Caco-2 (cell line): ENCODE data around the gene ZNF19. TPM values are rescaled to one million over a fixed set of nuclear protein-coding genes. Genes with fewer than 3 reads are reported as not detected.

Source experiments
- BruUV-seq: library from RNA; stranded (reverse); fragments of 400-500 nt; replicated peaks from 2 replicates; lab custom pipeline; 2021; lab: Mats Ljungman, UMichigan
- CTCF ChIA-PET: fragments of 300-600 bp; sonication (Branson Sonifier 250); formaldehyde crosslinking; loops from one replicate; lab custom pipeline; 2022; ENCODE audit warnings: antibody characterized with exemption; lab: Charles Lee
- POLR2A ChIA-PET: fragments of 300-600 bp; sonication (Branson Sonifier 250); formaldehyde crosslinking; loops from one replicate; lab custom pipeline; 2022; ENCODE audit warnings: antibody characterized with exemption; lab: Charles Lee
- DNase-seq, 2 experiments: peaks; one replicate each; pipeline versions ENCODE4 v3.0.0 to v3.0.0-alpha.2; 2020 to 2022
- H3K27me3 ChIP-seq: replicated peaks from 2 replicates; pipeline ENCODE4 v1.6.0; 2011; ENCODE audit warnings: low read length; ENCODE audit not compliant: control insufficient read depth, insufficient read depth
- H3K36me3 ChIP-seq: 2 replicates; pipeline ENCODE4 v1.5.1; 2011; ENCODE audit warnings: low read length; ENCODE audit not compliant: control insufficient read depth, insufficient read depth
- H3K4me1 ChIP-seq: fragments of 250-450 bp; sonication (Bioruptor Pico); 2 replicates; pipeline ENCODE4 v1.5.1; 2020; ENCODE audit warnings: mild to moderate bottlenecking
- H3K4me3 ChIP-seq: 2 replicates; pipeline ENCODE4 v1.5.1; 2011; ENCODE audit warnings: low read depth, mild to moderate bottlenecking, control low read depth, low read length
- H3K9me3 ChIP-seq: fragments of 250-450 bp; sonication (Bioruptor Pico); 2 replicates; pipeline ENCODE4 v1.5.1; 2020; ENCODE audit warnings: mild to moderate bottlenecking, moderate library complexity
- H3K27ac Mint-ChIP-seq: one replicate; pipeline ENCODE4 v1.8.0; 2022; ENCODE audit warnings: mixed read lengths; ENCODE audit not compliant: unreplicated experiment
- H3K27me3 Mint-ChIP-seq: one replicate; pipeline ENCODE4 v1.8.0; 2022; ENCODE audit warnings: mixed read lengths; ENCODE audit not compliant: insufficient read depth, unreplicated experiment
- H3K36me3 Mint-ChIP-seq: one replicate; pipeline ENCODE4 v1.8.0; 2022; ENCODE audit warnings: mild to moderate bottlenecking, mixed read lengths; ENCODE audit not compliant: insufficient read depth, unreplicated experiment
- H3K4me1 Mint-ChIP-seq: one replicate; pipeline ENCODE4 v1.8.0; 2022; ENCODE audit warnings: low read depth, mixed read lengths; ENCODE audit not compliant: unreplicated experiment
- H3K4me3 Mint-ChIP-seq: one replicate; pipeline ENCODE4 v1.8.0; 2022; ENCODE audit warnings: mild to moderate bottlenecking, moderate library complexity, mixed read lengths; ENCODE audit not compliant: unreplicated experiment
- H3K9me3 Mint-ChIP-seq: one replicate; pipeline ENCODE4 v1.8.0; 2022; ENCODE audit warnings: mixed read lengths; ENCODE audit not compliant: unreplicated experiment
- CTCF ChIP-seq, 2 experiments: fragments of 200-600 bp in 1 of 2; IDR thresholded peaks; 1 replicate in 1 of 2; 2 replicates in 1 of 2; pipeline versions ENCODE4 v1.5.1 to v1.8.0; 2011 to 2022; ENCODE audit warnings: antibody characterized with exemption in 1 of 2, control low read depth in 1 of 2, inconsistent platforms in 1 of 2, low read depth in 1 of 2, low read length in 1 of 2, mild to moderate bottlenecking in 1 of 2, moderate library complexity in 1 of 2; ENCODE audit not compliant: insufficient read depth in 1 of 2, severe bottlenecking in 1 of 2, unreplicated experiment in 1 of 2
- intact Hi-C: fragments of 100-400 bp; cut with micrococcal nuclease; formaldehyde crosslinking; loops from one replicate; pipeline ENCODE4 v1.10.0; 2022; ENCODE audit not compliant: unreplicated experiment
- total RNA-seq: library from RNA; stranded (reverse); gene quantifications from 2 replicates; pipeline ENCODE4 v1.2.3, GENCODE V29; 2022

The ZNF19 gene
- total RNA-seq, 1 experiment from 2014 or later: 5.1 TPM

- H3K27ac Mint-ChIP-seq: no peak within 1 kb of the TSS
Measured at GRCh38 chr16:71526111-71526631, 37.0 kb upstream of the ZNF19 start, which contains the start of gene CHST4. TSS of gene CHST4 (plus strand) at chr16:71526426. CDS start at chr16:71536678, 10,252 bp downstream.

GRCh38 chr16:71524566-71525553, 35.7 kb upstream of the ZNF19 start:
- Histone ChIP-seq H3K27me3 (no peaks in the 10 kb centered on the region), H3K9me3 (no peaks in the 10 kb centered on the region), H3K4me3 (no peak overlapping the region), H3K4me1 (no peaks in the 10 kb centered on the region), H3K36me3 (no peaks in the 10 kb centered on the region)
- ChIA-PET CTCF (no interaction called here), POLR2A (no interaction called here)
- Mint-ChIP-seq H3K36me3 (no peaks in the 10 kb centered on the region), H3K4me1 (no peaks in the 10 kb centered on the region), H3K27me3 (peaks cover 18% of the 10 kb centered on the region), H3K4me3 (no peak overlapping the region), H3K27ac (no peak overlapping the region), H3K9me3 (no peaks in the 10 kb centered on the region)
- no peak for TF ChIP-seq CTCF (IDR thresholded peaks at IDR 0.05; ENCODE audit: insufficient read depth in 1 of 2, low read depth in 1 of 2, low read length in 1 of 2, severe bottlenecking in 1 of 2, unreplicated experiment in 1 of 2)
- BruUV-seq: no TSS peak
- intact Hi-C loops: no loop called here
- DNase-seq: no peak

More at GRCh38 chr16:71526111-71526631, 37.0 kb upstream of the ZNF19 start, which contains the start of gene CHST4:
- no peaks in the 10 kb centered on the region for H3K36me3 ChIP-seq
- intact Hi-C loops: no loop called here
- no peak for DNase-seq
- ChIA-PET CTCF (no interaction called here), POLR2A (no interaction called here)
- no peaks in the 10 kb centered on the region for H3K4me1 Mint-ChIP-seq
- no TSS peak for BruUV-seq
- H3K9me3 Mint-ChIP-seq: no peaks in the 10 kb centered on the region
- no peaks in the 10 kb centered on the region for H3K36me3 Mint-ChIP-seq
- no peaks in the 10 kb centered on the region for H3K4me1 ChIP-seq
- TF ChIP-seq CTCF (IDR thresholded peaks at IDR 0.05; ENCODE audit: insufficient read depth in 1 of 2, low read depth in 1 of 2, low read length in 1 of 2, severe bottlenecking in 1 of 2, unreplicated experiment in 1 of 2): no peak
- H3K27me3 Mint-ChIP-seq: peaks cover 21% of the 10 kb centered on the region
- H3K9me3 ChIP-seq: no peaks in the 10 kb centered on the region
- H3K4me3 Mint-ChIP-seq: no peak within 1 kb of the TSS
- H3K27me3 ChIP-seq: no peaks in the 10 kb centered on the region
- no peak within 1 kb of the TSS for H3K4me3 ChIP-seq

- Histone ChIP-seq H3K4me1 (no peaks in the 10 kb centered on the region), H3K27me3 (no peaks in the 10 kb centered on the region), H3K9me3 (no peaks in the 10 kb centered on the region), H3K4me3 (no peak overlapping the region), H3K36me3 (no peaks in the 10 kb centered on the region)
- CTCF ChIA-PET: no interaction called here
- no peak overlapping the region for H3K4me3 Mint-ChIP-seq
- intact Hi-C loops: no loop called here
- no TSS peak for BruUV-seq
- no peak for DNase-seq
- peaks cover 13% of the 10 kb centered on the region for H3K27me3 Mint-ChIP-seq
- H3K4me1 Mint-ChIP-seq: no peaks in the 10 kb centered on the region
- no peak overlapping the region for H3K27ac Mint-ChIP-seq
- POLR2A ChIA-PET: no interaction called here
- no peak for TF ChIP-seq CTCF (IDR thresholded peaks at IDR 0.05; ENCODE audit: insufficient read depth in 1 of 2, low read depth in 1 of 2, low read length in 1 of 2, severe bottlenecking in 1 of 2, unreplicated experiment in 1 of 2)
- no peaks in the 10 kb centered on the region for H3K36me3 Mint-ChIP-seq
- H3K9me3 Mint-ChIP-seq: no peaks in the 10 kb centered on the region
Measured at GRCh38 chr16:71520550-71520949, 31.4 kb upstream of the ZNF19 start.
